DND-41 (cell line): ENCODE results near the gene PDGFRA.

Experiments
- CTCF ChIP-seq: IDR thresholded peaks from 2 replicates; pipeline ENCODE4 v1.5.1; 2012; ENCODE audit warnings: borderline replicate concordance, low read length, moderate library complexity, mild to moderate bottlenecking; ENCODE audit not compliant: poor library complexity, severe bottlenecking; ENCODE audit errors: extremely low read depth
- EZH2 ChIP-seq: IDR thresholded peaks from 3 replicates; pipeline ENCODE4 v1.6.1; 2012; ENCODE audit warnings: borderline replicate concordance, low read depth, mild to moderate bottlenecking, moderate library complexity, low read length, inconsistent platforms; ENCODE audit not compliant: severe bottlenecking

- TF ChIP-seq CTCF (no peak), EZH2 (no peak)
Measured at GRCh38 chr4:54320826-54321685, 92.0 kb downstream of the PDGFRA start.
